ENCODE measurements around the gene ANK3.
A peak's percentile ranks its signal among the peaks of the same experiment; 100 is the strongest.

Gene ANK3

DNA sequence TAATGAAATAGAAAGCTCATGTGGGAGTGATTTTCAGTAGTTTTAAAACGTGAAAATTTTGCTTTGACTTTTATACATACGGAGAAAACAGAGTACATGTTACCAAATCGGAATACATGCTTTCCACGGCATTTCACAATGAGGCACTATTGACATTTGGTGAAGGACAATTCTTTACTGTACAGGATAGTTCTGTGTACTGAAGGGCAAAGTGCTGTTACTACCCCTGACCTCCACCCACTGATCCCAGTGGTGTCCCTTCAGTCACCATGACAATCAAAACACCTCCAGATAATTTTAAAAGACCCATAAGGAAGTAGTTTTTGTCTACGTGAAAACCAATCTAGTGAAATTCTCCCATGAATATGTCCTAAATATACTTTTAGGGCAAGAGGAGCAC is 33.1 kb upstream of the ANK3 start:
- no peak for DNase-seq (ENCODE audit: low read depth)
- H3K4me3 ChIP-seq (ENCODE audit: low read length), result no peak overlapping the region
- TF ChIP-seq, protein P1, sequence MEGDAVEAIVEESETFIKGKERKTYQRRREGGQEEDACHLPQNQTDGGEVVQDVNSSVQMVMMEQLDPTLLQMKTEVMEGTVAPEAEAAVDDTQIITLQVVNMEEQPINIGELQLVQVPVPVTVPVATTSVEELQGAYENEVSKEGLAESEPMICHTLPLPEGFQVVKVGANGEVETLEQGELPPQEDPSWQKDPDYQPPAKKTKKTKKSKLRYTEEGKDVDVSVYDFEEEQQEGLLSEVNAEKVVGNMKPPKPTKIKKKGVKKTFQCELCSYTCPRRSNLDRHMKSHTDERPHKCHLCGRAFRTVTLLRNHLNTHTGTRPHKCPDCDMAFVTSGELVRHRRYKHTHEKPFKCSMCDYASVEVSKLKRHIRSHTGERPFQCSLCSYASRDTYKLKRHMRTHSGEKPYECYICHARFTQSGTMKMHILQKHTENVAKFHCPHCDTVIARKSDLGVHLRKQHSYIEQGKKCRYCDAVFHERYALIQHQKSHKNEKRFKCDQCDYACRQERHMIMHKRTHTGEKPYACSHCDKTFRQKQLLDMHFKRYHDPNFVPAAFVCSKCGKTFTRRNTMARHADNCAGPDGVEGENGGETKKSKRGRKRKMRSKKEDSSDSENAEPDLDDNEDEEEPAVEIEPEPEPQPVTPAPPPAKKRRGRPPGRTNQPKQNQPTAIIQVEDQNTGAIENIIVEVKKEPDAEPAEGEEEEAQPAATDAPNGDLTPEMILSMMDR (conservative IDR thresholded peaks at IDR 0.05; ENCODE audit: low read length), result no peak

DNA sequence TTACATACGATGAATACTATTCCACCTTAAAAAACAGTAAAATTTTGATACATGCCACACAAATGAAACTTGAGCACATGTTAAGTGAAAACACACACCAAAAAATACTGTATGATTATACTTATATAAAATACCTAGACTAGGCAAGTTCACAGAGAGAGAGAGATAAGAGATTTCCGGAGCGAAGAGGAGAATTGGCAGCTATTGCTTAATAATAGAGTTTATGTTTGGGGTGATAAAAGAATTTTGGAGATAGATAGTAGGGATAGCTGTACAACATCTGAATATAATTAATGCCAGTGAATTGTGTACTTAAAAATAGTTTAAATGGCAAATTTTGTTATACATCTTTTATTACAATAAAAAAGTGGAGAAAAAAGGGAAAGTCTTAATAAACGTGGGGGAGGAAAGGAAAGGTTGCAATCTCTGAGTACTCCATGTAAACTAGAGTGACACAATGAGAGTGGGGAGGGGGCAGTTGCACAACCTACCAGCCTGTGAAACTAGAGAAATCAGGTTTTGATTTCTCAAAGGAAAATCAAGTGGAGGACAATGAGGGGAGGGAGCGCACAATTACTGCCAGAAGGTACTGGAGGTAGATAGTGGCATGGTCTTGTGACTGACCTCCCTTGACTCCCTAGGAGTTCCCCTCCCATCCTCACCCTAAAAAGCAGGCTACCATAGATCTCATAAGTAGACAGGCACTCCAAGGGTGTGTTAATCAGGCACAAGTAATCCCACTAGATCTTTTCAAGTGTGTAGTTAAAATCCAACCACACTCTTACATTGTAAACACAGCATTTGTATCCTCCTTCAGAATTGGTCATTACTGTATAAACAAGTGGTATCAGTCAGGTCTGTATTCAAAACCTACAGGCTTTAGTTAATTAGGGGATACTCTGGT is 31.6 kb upstream of the ANK3 start:
- no peak overlapping the region for H3K4me3 ChIP-seq (ENCODE audit: low read length)

DNA sequence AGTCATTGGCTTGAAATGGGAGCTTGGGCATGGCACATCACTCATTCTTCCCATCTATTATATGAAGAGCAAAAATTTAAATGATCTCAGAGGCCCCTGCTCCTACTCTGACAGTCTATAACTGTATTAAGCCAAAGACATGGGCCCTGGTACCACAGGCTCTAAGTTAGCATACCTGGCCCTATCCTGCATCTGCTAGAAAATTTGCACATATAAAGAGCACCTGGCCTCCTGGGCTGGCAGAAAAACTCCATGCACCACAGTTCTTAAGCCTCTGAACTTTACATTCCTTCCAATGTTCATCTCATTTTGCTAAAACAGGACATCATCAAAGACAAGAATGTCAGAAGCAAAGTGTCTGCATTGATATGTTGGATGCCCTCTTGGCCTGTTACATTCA is 29.6 kb upstream of the ANK3 start:
- H3K4me3 ChIP-seq (ENCODE audit: low read length), result no peak overlapping the region
- TF ChIP-seq, protein P1 (conservative IDR thresholded peaks at IDR 0.05; ENCODE audit: low read length), result no peak
- DNase-seq (ENCODE audit: low read depth), result no peak

More for the DNA sequence above, 31.6 kb upstream of the ANK3 start:
- TF ChIP-seq, protein P1 (conservative IDR thresholded peaks at IDR 0.05; ENCODE audit: low read length), result no peak
- no peak for DNase-seq (ENCODE audit: low read depth)

DNA sequence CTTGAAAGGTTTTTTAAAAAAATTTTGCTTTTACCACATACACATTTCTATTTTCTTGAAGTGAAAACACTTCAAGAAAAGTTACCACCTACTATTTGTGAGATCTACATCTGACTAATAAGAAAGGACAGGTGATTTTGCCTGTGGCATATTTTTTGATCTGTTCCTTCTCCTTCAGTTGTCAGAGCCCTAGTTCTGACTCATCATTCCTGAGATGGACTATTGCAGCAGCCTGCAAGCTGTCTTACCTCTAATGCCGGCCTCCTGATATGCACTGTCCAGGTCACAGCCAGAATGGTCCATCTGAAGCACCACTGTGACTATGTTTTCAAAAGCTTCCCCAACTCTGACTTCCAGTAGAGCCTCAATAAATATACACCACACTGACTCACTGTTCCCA is 28.2 kb upstream of the ANK3 start:
- no peak overlapping the region for H3K4me3 ChIP-seq (ENCODE audit: low read length)
- no peak for DNase-seq (ENCODE audit: low read depth)
- TF ChIP-seq, protein P1 (conservative IDR thresholded peaks at IDR 0.05; ENCODE audit: low read length), result no peak

DNA sequence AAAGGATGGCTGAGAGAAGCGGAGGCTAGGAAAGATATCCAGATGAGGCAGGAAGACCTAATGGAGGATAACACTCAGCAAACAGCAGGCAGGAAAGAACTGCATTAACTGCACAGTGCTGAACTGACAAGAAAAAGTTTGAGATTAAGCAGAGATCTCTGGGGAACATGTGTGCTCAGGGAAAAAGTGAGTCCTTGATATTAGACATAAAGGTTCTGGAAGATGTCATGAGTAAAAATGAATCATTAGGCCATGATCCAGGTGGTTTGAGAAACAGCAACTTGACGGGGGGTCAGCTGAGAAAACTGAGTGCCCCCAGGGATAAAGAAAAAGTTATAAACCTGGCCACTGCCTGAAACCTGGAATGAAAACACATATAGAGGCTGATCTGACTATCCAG is 27.3 kb upstream of the ANK3 start:
- TF ChIP-seq, protein P1 (conservative IDR thresholded peaks at IDR 0.05; ENCODE audit: low read length), result no peak
- no peak overlapping the region for H3K4me3 ChIP-seq (ENCODE audit: low read length)
- DNase-seq (ENCODE audit: low read depth), result no peak

DNA sequence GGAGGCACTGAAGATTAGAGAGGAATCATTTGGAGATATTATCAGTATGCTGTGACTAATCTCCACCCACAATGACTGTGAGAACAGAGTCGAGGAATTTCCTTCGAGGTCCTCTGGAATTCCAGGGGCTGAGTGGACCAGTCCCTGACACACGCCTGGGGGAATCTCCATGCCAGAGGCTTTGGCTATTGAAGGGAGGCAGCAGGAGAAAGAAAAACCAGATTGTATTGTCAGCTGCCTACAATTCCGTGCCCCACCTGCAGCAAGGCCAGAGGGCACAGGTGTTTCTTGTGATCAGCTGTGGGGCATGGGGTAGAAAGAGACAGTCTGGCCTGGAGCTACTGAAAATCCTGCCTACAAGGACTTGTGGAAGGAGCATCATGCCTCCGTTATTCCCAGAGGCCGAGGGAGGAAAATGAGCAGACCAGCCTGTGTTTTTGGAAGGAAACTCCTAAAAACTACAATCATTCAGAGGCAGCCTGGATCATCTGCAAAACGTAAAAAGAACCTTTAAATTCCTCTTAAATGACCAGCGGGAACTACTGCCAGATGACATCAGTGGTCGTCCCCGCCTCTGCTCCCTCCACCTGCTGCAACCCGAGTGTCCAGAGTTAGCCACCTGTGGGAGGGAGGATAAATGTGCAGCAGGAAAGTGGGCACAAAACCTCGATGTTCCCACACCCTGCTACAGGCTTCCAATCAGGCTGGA is 25.4 kb upstream of the ANK3 start:
- no peak overlapping the region; the same call in 1 of the 2 replicates for H3K4me3 ChIP-seq (ENCODE audit: low read length)
- TF ChIP-seq, protein P1 (conservative IDR thresholded peaks at IDR 0.05; ENCODE audit: low read length), result no peak
- peak; percentile 88 for DNase-seq (ENCODE audit: low read depth)
